Stimulated activated CD4-positive, alpha-beta T cell treated with anti-CD3 and anti-CD28 coated beads, Interleukin-15, amount 100 ng/mL, for 24 hours (primary cell): ENCODE results near the gene CAVIN1.
"Not testable (repeated sequence)": the region's sequence is repeated elsewhere in the genome, so short reads cannot be mapped to it uniquely, and the experiment has no call there.

Source experiments
- DNase-seq: peaks from one replicate; pipeline ENCODE4 v3.0.0-alpha.2; 2020

The CAVIN1 gene

GRCh38 chr17:42372142-42372541 lies 50.9 kb downstream of the CAVIN1 start:
- DNase-seq, result no peak

- DNase-seq, result not testable (repeated sequence)
Observed at GRCh38 chr17:42368797-42369561, 54.1 kb downstream of the CAVIN1 start.

- DNase-seq, result not testable (repeated sequence)
Observed at GRCh38 chr17:42368310-42368709, 54.7 kb downstream of the CAVIN1 start.

GRCh38 chr17:42366176-42367023 lies 56.7 kb downstream of the CAVIN1 start:
- DNase-seq, result not testable (repeated sequence)

- DNase-seq, result peak; percentile 53
Observed at GRCh38 chr17:42365136-42365535, 57.9 kb downstream of the CAVIN1 start.

GRCh38 chr17:42363767-42364585 lies 59.1 kb downstream of the CAVIN1 start:
- peak; percentile 51 for DNase-seq

GRCh38 chr17:42363231-42363630 lies 59.8 kb downstream of the CAVIN1 start:
- DNase-seq, result no peak

GRCh38 chr17:42362245-42362961 lies 60.7 kb downstream of the CAVIN1 start:
- DNase-seq, result no peak

- DNase-seq, result peak; percentile 56
Observed at GRCh38 chr17:42361781-42362186, 61.3 kb downstream of the CAVIN1 start.

GRCh38 chr17:42360388-42360787 lies 62.7 kb downstream of the CAVIN1 start:
- not testable (repeated sequence) for DNase-seq

- DNase-seq, result no peak
Observed at GRCh38 chr17:42359133-42359532, 63.9 kb downstream of the CAVIN1 start.

GRCh38 chr17:42358434-42358833 lies 64.6 kb downstream of the CAVIN1 start:
- no peak for DNase-seq

GRCh38 chr17:42354956-42355843 lies 67.9 kb downstream of the CAVIN1 start:
- DNase-seq, result no peak
